Tibial nerve (tissue), 4 donors: ENCODE results near the gene HYOU1. TPM values are rescaled to one million over a fixed set of nuclear protein-coding genes. Genes with fewer than 3 reads are reported as not detected.

Experiments
- DNase-seq, 2 donors: peaks; one replicate each; pipeline ENCODE4 v3.0.0-alpha.2; 2019; ENCODE audit warnings: low spot score in 2 of 2
- H3K27ac ChIP-seq, 4 donors: fragments of 200-600 bp; sonication (generic) in 3 of 4; one replicate each; pipeline ENCODE4 v1.5.1; 2017 to 2019; ENCODE audit warnings: mild to moderate bottlenecking in 1 of 4
- H3K27me3 ChIP-seq, 2 donors: fragments of 200-600 bp; sonication (generic) in 1 of 2; one replicate each; pipeline versions ENCODE4 v1.5.1 to v1.6.0; 2017 to 2019
- H3K36me3 ChIP-seq, 3 donors: fragments of 200-600 bp; sonication (generic); one replicate each; pipeline ENCODE4 v1.5.1; 2018 to 2019
- H3K4me1 ChIP-seq, 4 donors: fragments of 200-600 bp; sonication (generic) in 3 of 4; one replicate each; pipeline ENCODE4 v1.5.1; 2017 to 2019
- H3K4me3 ChIP-seq, 4 donors: fragments of 200-600 bp; sonication (generic) in 3 of 4; one replicate each; pipeline ENCODE4 v1.5.1; 2017 to 2019; ENCODE audit warnings: mild to moderate bottlenecking in 1 of 4, moderate library complexity in 1 of 4
- H3K9me3 ChIP-seq, 4 donors: fragments of 200-600 bp; sonication (generic) in 3 of 4; one replicate each; pipeline ENCODE4 v1.5.1; 2017 to 2019
- CTCF ChIP-seq, 5 experiments: fragments of 200-600 bp in 3 of 5; fragments of 450-650 bp in 2 of 5; sonication (generic) in 3 of 5; IDR thresholded peaks; one replicate each; pipeline ENCODE4 v1.5.1; 2016 to 2019; ENCODE audit warnings: antibody characterized with exemption in 5 of 5, mild to moderate bottlenecking in 3 of 5, moderate library complexity in 2 of 5
- EP300 ChIP-seq, 2 donors: sonication (generic); formaldehyde crosslinking; IDR thresholded peaks; one replicate each; pipeline ENCODE4 v1.6.1; 2017; ENCODE audit warnings: antibody characterized with exemption in 2 of 2, mild to moderate bottlenecking in 1 of 2
- POLR2A ChIP-seq, 2 donors: fragments of 450-650 bp; IDR thresholded peaks; one replicate each; pipeline ENCODE4 v1.6.1; 2017; ENCODE audit warnings: antibody characterized with exemption in 2 of 2, mild to moderate bottlenecking in 2 of 2, moderate library complexity in 2 of 2
- WGBS, 2 donors: methylation state at CpG; one replicate each; pipeline ENCODE4 v1.1.5; 2018; 5-methylcytosine and 5-hydroxymethylcytosine counted together
- total RNA-seq, 4 donors: library from RNA; depleted of rRNA; stranded (reverse); fragments of >200 nt; gene quantifications; one replicate each; pipeline ENCODE4 v1.1.0, GENCODE V29; 2016

The HYOU1 gene
- total RNA-seq, 4 donors from 2014 or later, result 78.1 to 102 (median 91.3) TPM

- no peak for TF ChIP-seq POLR2A (IDR thresholded peaks at IDR 0.05)
- TF ChIP-seq EP300 (IDR thresholded peaks at IDR 0.05), result no peak
- TF ChIP-seq CTCF (IDR thresholded peaks at IDR 0.05), result no peak
- peaks cover 0 to 14% (median 0%) of the 10 kb centered on the region in 3 donors for H3K36me3 ChIP-seq
- DNase-seq, result no peak
- H3K4me1 ChIP-seq, result peaks cover 0 to 37% (median 25%) of the 10 kb centered on the region in 4 donors
- no peak overlapping the region for H3K27ac ChIP-seq
- no peaks in the 10 kb centered on the region for H3K27me3 ChIP-seq
- 75 to 88% methylated on average over 1 of the region's 1 CpG for WGBS, 2 donors
- no peaks in the 10 kb centered on the region for H3K9me3 ChIP-seq
- no peak overlapping the region for H3K4me3 ChIP-seq
These were observed 32.3 kb upstream of the HYOU1 start for GRCh38 chr11:119089319-119089718.

- TF ChIP-seq EP300 (IDR thresholded peaks at IDR 0.05) (no peak), CTCF (IDR thresholded peaks at IDR 0.05) (no peak), POLR2A (IDR thresholded peaks at IDR 0.05) (no peak)
- Histone ChIP-seq H3K36me3 (peaks cover 0 to 14% (median 0%) of the 10 kb centered on the region in 3 donors), H3K4me3 (no peak overlapping the region), H3K27ac (no peak overlapping the region), H3K9me3 (no peaks in the 10 kb centered on the region), H3K4me1 (peaks cover 0 to 33% (median 19%) of the 10 kb centered on the region in 4 donors), H3K27me3 (no peaks in the 10 kb centered on the region)
- DNase-seq, result no peak
- 85 to 91% methylated on average over 9 of the region's 9 CpGs for WGBS, 2 donors
These were observed 31.4 kb upstream of the HYOU1 start for GRCh38 chr11:119088406-119088805.

- no peak for DNase-seq
- Histone ChIP-seq H3K27ac (no peak overlapping the region), H3K27me3 (no peaks in the 10 kb centered on the region), H3K36me3 (peaks cover 0 to 9% (median 0%) of the 10 kb centered on the region in 3 donors), H3K4me1 (peaks cover 0 to 27% (median 13%) of the 10 kb centered on the region in 4 donors), H3K4me3 (no peak overlapping the region), H3K9me3 (no peaks in the 10 kb centered on the region)
- WGBS, 2 donors, result 95 to 100% methylated on average over 2 of the region's 2 CpGs
- no peak for TF ChIP-seq EP300 (IDR thresholded peaks at IDR 0.05)
- no peak for TF ChIP-seq POLR2A (IDR thresholded peaks at IDR 0.05)
- TF ChIP-seq CTCF (IDR thresholded peaks at IDR 0.05), result no peak
These were observed 30.8 kb upstream of the HYOU1 start for GRCh38 chr11:119087747-119088241.

- no peaks in the 10 kb centered on the region for H3K27me3 ChIP-seq
- no peaks in the 10 kb centered on the region for H3K9me3 ChIP-seq
- peaks cover 0 to 21% (median 10%) of the 10 kb centered on the region in 4 donors for H3K4me1 ChIP-seq
- TF ChIP-seq EP300 (IDR thresholded peaks at IDR 0.05), result no peak
- no peak for TF ChIP-seq CTCF (IDR thresholded peaks at IDR 0.05)
- TF ChIP-seq POLR2A (IDR thresholded peaks at IDR 0.05), result no peak
- no peak for DNase-seq
- H3K36me3 ChIP-seq, result peaks cover 0 to 8% (median 0%) of the 10 kb centered on the region in 3 donors
- no peak overlapping the region for H3K4me3 ChIP-seq
- 80 to 82% methylated on average over 6 of the region's 6 CpGs for WGBS, 2 donors
- no peak overlapping the region for H3K27ac ChIP-seq
These were observed 30.1 kb upstream of the HYOU1 start for GRCh38 chr11:119087123-119087522.

GRCh38 chr11:119085437-119085847 is 28.4 kb upstream of the HYOU1 start:
- no peak for DNase-seq
- H3K27ac ChIP-seq, result peak overlapping the region; percentile 87 to 94 (median 88)
- WGBS, 2 donors, result 0% methylated on average over 13 of the region's 13 CpGs

More at GRCh38 chr11:119085437-119085847, 28.4 kb upstream of the HYOU1 start:
- Histone ChIP-seq H3K27me3 (no peaks in the 10 kb centered on the region), H3K36me3 (peaks cover 0 to 23% (median 2%) of the 10 kb centered on the region in 3 donors), H3K9me3 (no peaks in the 10 kb centered on the region), H3K4me3 (peak overlapping the region; percentile 52 to 92 (median 87)), H3K4me1 (peaks cover 0 to 35% (median 10%) of the 10 kb centered on the region in 4 donors)
- no peak for TF ChIP-seq CTCF (IDR thresholded peaks at IDR 0.05)
- TF ChIP-seq EP300 (IDR thresholded peaks at IDR 0.05), result no peak
- TF ChIP-seq POLR2A (IDR thresholded peaks at IDR 0.05), result no peak
